Measurements from ENCODE around the gene LRRC71.

LRRC71 gene

DNA sequence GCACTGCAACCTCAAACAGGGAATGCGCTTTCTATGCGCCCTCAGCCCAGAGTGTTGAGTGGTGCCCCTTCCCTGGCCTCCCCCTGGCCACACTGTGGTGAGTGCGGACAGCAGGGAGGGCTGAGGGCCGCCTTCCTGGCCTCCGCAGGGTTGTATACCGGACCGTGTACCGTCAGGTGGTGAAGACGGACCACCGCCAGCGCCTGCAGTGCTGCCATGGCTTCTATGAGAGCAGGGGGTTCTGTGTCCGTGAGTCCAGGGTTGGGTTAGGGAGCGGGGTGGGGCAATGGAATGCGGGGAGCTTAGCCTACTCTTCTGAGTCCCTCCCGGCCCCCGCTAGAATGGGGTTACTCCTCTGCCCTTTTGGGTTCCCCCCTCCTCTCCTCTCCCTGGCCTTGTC, 15.3 kb upstream of the LRRC71 start:
- H3K4me3 ChIP-seq (ENCODE audit: low read depth, low read length), result no peak overlapping the region

DNA sequence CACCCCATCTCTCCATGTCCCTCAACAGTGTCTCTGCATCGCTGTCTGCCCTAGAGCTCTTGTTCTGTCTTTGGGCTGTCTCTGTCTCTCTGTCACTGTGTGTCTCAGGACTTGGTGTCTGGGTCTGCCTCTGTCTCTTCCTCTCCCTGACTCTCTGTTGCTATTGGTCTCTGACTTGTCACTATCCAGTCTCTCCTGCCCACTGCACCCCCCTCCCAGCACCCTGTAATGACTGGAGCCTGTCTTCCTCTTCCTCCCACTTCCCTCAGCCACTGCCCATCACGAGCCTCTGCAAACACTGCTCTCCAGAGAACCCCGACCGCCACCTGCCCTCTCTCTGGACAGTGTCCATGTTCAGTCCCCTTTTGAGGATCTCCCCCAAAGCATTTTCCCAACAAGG, 14.8 kb upstream of the LRRC71 start:
- H3K4me3 ChIP-seq (ENCODE audit: low read depth, low read length), result no peak overlapping the region

DNA sequence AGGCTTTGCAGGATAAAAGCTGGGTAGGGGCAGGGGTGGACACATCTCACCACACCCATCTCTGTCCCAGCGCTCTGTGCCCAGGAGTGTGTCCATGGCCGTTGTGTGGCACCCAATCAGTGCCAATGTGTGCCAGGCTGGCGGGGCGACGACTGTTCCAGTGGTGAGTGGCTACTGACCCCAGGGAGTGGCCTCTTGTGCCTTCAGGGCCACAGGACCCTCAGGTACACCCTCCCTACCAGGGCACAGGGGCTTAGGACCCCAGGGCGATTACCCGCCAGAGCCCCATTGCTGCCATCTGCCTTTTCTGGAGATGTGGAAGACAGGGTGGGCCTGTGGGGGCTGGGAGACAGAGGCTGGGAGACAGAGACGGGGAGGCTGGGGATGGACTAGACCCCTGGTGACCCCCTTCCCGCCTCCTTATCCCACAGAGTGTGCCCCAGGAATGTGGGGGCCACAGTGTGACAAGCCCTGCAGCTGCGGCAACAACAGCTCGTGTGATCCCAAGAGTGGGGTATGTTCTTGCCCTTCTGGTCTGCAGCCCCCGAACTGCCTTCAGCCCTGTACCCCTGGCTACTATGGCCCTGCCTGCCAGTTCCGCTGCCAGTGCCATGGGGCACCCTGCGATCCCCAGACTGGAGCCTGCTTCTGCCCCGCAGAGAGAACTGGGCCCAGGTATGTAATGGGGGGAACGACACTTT, 14.1 kb upstream of the LRRC71 start:
- H3K4me3 ChIP-seq (ENCODE audit: low read depth, low read length), result no peak overlapping the region

DNA sequence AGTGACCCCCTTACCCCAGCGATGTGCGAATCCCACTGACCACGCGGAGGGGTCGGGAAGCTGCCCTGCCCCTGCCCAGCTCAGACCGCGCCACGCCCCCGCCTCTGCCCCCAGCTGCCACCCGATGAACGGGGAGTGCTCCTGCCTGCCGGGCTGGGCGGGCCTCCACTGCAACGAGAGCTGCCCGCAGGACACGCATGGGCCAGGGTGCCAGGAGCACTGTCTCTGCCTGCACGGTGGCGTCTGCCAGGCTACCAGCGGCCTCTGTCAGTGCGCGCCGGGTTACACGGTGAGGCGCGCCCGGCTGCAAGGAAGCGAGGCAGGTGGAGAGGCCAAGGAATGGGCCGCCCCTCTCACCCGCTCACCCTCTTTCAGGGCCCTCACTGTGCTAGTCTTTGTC, 11.9 kb upstream of the LRRC71 start:
- H3K4me3 ChIP-seq (ENCODE audit: low read depth, low read length), result no peak overlapping the region

DNA sequence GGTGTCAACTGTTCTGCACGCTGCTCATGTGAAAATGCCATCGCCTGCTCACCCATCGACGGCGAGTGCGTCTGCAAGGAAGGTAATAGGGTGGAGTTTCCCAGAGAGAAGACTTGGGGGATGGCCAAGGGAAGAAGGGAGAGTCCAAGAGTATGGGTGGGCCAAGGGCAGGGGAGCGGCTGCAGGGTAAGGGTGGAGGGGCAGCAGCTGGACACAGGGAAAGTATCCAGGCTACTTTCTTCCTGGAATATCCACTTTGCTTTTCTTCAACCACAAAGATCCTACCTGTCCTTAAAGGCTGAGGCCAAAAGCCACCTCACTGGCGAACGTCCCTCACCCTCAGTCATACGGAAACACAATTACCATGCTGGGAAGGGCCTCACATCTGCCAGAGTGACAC, 11.5 kb upstream of the LRRC71 start:
- no peak overlapping the region for H3K4me3 ChIP-seq (ENCODE audit: low read depth, low read length)

DNA sequence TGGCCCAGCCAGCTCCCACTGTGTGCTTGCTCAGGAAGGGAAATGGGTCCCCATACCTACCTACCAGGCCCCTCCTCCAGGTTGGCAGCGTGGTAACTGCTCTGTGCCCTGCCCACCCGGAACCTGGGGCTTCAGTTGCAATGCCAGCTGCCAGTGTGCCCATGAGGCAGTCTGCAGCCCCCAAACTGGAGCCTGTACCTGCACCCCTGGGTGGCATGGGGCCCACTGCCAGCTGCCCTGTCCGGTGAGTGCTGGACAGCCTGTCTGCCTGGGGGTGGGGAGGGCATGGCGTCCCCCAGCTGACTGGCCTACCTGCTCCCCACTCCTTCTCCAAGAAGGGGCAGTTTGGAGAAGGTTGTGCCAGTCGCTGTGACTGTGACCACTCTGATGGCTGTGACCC, 10.8 kb upstream of the LRRC71 start:
- no peak overlapping the region for H3K4me3 ChIP-seq (ENCODE audit: low read depth, low read length)

DNA sequence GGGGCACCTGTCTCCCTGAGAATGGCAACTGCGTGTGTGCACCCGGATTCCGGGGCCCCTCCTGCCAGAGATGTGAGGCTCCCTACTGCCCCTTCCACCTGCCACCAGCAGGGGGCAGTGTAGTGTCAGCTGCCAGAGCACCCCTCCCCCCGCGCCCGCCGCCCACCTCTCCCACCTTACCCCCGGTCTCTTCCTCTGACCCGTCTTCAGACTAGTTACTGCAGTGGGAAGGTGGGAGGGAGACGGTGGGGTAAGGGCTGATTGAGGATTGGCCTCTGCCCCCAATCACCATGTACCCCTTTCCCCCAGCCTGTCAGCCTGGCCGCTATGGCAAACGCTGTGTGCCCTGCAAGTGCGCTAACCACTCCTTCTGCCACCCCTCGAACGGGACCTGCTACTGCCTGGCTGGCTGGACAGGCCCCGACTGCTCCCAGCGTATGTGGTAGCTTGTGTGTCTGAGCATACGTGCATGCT, 10.1 kb upstream of the LRRC71 start:
- H3K4me3 ChIP-seq (ENCODE audit: low read depth, low read length), result no peak overlapping the region

DNA sequence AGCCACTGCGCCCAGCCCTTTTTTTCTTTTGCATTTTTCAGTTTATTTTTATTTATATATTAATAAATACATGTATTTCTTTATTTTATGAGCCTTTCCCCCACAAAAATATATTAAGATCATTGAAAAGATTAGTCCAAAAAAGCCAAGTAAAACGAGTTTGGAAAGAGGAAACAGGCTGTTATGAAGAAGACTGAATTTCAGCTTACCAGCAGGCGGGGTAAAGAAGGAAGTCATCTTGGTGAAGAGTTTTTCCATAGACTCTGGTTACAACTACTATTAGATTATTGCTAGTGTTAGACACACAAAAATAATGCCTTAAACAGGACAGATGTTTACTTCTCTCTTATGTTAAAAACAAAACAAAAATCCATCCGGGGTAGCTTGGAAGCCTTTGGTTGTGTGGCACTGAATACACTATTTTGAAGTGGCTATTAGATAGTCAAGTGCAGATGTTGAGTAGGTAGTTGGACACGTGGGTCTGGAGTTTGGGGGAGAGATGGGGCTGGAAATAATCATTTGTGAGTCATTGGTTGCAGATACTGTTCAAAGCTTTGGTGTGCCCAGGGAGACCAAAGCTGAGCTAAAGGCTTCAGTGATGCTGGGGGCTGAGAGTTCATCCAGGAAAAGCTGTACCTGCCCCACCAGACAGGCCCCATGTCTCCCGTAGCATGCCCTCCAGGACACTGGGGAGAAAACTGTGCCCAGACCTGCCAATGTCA, 8.7 kb upstream of the LRRC71 start:
- no peak overlapping the region for H3K4me3 ChIP-seq (ENCODE audit: low read depth, low read length)

DNA sequence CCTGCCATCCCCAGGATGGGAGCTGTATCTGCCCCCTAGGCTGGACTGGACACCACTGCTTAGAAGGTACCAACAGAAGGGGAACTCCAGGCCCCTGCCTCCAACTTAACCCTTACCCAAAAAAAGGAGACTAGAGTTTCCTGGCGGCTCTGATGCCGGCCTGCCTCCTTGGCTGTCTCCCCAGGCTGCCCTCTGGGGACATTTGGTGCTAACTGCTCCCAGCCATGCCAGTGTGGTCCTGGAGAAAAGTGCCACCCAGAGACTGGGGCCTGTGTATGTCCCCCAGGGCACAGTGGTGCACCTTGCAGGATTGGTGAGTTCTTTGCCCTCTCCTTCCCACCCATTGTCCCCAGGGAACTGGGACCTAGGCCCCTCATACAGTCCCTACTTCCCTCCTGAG, 8.1 kb upstream of the LRRC71 start:
- H3K4me3 ChIP-seq (ENCODE audit: low read depth, low read length), result no peak overlapping the region

DNA sequence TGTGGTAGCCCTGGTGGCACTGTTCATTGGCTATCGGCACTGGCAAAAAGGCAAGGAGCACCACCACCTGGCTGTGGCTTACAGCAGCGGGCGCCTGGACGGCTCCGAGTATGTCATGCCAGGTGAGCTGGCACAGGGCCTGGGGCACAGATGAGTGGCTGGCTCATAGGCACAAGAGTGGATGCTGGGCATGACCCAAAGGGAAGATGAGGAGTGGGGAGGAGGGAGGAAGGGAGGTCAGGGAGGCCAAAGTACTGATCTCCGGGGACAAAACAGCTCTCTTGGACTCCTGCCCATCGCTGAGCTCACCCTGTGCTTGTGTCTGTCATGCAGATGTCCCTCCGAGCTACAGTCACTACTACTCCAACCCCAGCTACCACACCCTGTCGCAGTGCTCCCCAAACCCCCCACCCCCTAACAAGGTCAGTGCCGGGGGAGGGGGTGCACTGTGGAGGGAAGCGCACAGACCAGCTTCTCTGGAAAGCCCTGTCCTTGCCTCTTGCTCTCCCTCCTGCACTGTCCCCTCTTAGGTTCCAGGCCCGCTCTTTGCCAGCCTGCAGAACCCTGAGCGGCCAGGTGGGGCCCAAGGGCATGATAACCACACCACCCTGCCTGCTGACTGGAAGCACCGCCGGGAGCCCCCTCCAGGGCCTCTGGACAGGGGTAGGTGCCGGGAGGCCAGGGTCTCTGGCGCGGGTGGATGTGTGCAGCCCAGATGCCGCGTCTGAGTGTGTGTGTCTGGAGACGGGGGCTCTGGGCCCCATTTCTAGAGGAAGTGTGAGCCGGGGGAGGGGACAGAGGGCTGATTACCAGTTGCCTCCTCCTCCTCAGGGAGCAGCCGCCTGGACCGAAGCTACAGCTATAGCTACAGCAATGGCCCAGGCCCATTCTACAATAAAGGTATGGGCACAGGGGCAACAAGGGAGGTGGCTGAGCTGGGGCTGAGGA, 7.3 kb upstream of the LRRC71 start:
- H3K4me3 ChIP-seq (ENCODE audit: low read depth, low read length), result no peak overlapping the region

DNA sequence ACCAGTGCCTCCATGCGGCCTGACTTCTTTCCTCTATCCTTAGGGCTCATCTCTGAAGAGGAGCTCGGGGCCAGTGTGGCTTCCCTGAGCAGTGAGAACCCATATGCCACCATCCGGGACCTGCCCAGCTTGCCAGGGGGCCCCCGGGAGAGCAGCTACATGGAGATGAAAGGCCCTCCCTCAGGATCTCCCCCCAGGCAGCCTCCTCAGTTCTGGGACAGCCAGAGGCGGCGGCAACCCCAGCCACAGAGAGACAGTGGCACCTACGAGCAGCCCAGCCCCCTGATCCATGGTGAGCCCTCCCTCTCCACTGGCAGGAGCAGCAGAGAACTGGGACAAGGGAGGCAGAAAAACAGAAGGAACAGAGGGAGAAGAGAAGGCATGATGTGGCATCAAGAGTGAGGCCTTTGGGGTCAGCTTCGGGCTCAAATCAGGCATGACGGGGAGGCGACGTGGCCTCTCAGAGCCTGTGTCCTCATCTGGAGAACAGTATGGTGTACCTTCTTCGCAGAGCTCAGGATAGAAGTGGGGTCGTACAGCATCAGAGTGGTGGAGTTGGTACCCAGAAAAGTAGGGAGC, 6.5 kb upstream of the LRRC71 start:
- H3K4me3 ChIP-seq (ENCODE audit: low read depth, low read length), result no peak overlapping the region

DNA sequence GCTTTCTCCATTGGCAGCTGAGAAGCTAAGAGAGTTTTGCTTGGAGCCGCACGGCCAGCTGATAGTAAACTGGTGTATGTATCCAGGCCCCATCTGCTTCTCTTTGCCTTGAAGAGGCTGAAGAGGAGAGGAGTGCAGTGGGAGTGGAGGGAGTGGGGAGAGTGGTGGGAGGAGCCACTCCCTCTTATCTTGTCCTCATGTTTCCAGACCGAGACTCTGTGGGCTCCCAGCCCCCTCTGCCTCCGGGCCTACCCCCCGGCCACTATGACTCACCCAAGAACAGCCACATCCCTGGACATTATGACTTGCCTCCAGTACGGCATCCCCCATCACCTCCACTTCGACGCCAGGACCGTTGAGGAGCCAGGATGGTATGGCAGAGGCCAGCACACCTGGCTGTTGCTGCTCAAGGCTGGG, 6.0 kb upstream of the LRRC71 start:
- H3K4me3 ChIP-seq (ENCODE audit: low read depth, low read length), result no peak overlapping the region

DNA sequence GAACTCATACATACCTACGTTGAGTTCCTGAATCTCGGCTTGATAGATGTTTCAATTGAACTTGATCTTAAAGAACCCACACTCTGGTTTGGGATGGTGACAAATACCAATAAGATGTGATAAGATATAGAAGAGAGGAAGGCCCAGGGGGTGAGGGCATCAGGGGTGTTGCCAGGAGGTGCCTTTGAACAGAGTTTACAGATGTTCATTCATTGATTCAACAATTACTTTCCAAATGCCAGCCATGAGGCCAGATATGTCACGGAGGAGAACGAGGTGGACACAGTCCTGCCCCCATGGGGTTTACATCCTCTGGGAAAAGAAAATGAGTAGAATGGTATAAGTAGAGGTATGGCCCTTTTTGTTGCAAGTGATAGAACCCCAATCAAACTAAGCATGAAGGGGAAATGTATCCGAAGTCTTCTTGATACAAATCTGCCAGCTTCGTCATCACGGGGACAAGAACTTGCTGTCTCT, 659 bp downstream of the LRRC71 start:
- peak overlapping the region; percentile 35 for H3K4me3 ChIP-seq (ENCODE audit: low read depth, low read length)

DNA sequence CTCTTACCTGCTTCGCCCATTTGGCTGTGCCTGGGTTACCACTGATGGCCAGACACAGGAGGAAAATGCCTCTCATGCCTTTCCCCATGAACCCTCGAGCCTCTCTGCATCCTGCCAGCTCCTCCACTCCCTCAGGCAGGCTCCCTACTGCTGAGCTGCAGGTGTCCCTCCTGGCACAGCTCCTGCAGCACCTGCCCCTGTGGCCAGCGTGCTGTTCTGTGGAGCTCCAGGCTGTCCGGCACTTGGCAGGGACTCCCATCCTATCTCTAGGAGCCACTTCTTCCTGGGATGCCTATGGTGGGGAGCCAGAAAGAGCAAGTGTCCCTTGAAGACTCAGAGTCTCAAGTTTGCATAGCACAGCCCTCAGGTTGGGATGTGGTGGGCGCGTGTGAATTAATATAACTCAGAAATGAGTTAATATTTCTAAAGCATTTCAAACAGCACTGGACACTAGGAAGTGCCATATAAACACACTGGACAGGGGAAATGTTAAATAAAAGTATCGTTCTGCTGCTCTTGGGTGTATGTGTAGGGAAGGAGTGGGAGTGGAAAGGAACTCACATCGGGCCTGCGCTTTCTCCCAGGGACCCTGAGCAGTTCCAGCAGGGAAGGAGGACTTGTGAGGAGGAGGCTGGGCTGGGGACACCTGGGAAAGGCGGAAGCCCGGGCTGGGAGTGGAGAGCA, 2.7 kb downstream of the LRRC71 start:
- H3K4me3 ChIP-seq (ENCODE audit: low read depth, low read length), result peak overlapping the region; percentile 9

DNA sequence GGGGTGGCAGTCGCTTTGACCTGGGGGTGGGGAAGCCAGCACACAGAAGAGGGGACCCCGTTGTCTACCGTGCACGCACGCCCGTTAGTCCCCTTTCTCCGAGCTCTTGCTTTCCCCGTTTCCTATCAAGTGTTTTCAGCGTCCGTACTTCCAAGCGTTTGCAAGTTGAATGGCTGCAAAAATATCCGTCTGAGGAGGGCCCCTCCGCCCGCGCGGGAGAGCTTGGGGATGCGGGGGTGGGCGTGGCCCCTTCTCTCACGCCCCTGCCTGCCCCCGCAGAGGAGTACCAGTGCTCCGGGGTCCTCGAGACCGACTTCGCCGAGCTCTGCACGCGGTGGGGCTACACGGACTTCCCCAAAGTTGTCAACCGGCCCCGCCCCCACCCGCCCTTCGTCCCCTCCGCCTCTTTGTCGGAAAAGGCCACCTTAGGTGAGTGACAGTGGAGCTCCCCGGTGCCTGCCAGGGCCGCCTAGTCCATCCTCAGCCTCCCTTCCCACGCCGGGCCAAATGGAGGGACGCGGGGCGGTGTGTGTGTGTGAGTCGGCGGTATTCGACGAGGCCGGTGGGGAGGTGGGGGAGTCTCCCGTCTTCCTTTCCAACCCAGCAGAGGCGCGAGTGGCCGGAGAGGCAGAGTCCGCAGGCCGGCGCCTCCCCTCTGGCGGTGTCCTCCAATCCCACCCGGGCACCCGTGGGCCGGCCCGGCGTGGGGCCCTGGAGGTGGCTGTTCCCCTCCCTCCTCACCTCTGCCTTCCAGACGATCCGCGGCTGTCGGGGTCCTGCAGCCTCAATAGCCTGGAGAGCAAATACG, 3.4 kb downstream of the LRRC71 start:
- H3K4me3 ChIP-seq (ENCODE audit: low read depth, low read length), result peak overlapping the region; percentile 25

DNA sequence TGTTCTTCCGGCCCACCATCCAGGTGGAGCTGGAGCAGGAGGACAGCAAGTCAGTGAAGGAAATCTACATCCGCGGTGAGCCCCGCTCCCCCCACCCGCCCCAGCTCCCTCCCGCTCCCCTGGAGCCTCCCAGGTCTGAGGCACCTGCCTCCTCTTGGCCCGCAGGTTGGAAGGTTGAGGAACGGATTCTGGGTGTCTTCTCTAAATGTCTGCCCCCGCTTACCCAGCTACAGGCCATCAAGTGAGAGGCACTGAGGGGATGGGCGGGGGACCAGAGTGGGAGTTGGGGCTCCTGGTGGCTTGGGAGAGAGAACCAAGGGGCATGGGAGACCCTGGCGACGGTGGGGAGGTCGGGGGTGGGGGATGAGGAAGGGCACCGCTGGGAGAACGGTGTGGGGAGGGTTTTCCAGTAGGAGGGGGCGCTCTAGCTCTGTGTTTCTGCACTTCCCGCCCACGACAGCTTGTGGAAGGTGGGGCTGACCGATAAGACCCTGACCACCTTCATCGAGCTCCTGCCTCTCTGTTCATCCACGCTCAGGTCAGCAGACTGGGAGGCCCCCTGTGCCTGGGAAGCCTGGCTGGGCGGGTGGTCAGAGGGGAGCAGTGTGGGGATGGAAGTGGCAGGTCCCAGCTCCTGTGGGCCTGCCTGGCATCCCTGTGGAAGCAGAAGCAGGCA, 4.2 kb downstream of the LRRC71 start:
- peak overlapping the region; percentile 25 for H3K4me3 ChIP-seq (ENCODE audit: low read depth, low read length)

DNA sequence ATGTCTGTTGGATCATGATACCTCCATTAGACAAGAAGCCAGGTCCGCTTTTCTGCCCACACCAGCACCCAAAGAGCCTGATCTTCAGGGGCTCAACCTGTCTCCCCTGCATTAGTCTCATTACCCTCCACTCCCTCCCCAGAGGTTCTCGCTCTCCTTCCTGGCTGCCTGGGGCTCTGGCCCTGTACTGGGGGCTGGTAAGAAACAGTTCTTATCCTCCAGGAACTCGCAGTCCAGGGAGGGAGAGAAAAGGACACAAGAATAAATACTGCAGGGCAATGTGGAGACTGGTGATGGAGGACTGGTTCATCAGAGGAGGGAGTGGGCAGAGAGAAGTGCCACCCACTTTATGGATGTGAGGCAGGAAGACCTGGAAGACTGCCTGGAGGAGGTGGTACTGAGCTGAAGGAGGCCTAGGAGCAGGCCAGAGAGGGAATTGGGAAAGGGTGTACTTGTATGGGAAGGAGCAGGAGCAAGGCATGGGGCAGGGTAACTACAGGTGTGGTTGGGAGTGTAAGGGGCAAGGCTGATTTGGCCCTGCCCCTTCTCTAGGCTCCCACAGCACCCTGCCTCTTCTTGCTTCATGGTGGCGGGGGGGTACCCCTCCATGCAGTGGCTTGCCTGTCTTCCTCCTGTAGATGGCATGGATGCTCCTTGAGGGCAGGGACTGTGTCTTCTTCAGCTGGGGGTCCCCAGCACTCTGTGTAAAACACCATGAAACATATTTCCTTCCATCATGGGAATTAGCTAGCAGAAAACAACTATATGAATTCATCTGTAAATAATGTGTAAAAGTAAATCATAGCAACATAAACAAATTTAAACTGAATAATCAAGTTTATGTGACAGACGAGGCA, 5.0 kb downstream of the LRRC71 start:
- H3K4me3 ChIP-seq (ENCODE audit: low read depth, low read length), result no peak overlapping the region

DNA sequence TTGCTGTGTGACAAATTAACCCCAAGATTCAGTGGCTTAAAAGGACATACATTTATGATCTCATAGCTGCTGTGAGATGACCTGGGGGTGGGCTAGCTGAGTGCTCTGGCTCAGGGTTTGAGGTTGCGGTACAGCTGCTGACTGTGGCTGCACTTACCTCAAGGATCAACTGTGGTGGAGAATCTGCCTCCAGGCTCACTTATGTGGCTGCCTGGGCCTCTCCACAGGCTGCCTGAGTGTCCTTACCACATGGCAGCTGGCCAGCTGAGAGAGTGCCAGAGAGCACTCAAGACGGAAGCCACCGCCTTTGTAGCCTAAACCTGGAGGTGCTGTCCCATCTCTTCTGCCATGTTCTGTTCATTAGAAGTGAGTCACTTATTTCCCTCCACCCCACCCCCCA, 5.7 kb downstream of the LRRC71 start:
- no peak overlapping the region for H3K4me3 ChIP-seq (ENCODE audit: low read depth, low read length)
